Endothelial cell of umbilical vein (primary cell): Measurements from ENCODE around the gene TUBGCP2.

Experiments used
- CTCF ChIP-seq, 2 donors: IDR thresholded peaks; 1 replicate in 1 of 2; 2 replicates in 1 of 2; pipeline ENCODE4 v1.5.1; 2011; ENCODE audit warnings: low read length in 2 of 2, mild to moderate bottlenecking in 2 of 2, moderate library complexity in 2 of 2, control low read depth in 1 of 2, inconsistent platforms in 1 of 2, low read depth in 1 of 2; ENCODE audit not compliant: insufficient read depth in 1 of 2; ENCODE audit errors: extremely low read depth in 1 of 2
- EZH2 ChIP-seq: IDR thresholded peaks from 2 replicates; pipeline ENCODE4 v1.6.1; 2012; ENCODE audit warnings: borderline replicate concordance, low read depth, mild to moderate bottlenecking, moderate library complexity, low read length, inconsistent platforms; ENCODE audit not compliant: severe bottlenecking
- GATA2 ChIP-seq: IDR thresholded peaks from 2 replicates; pipeline ENCODE4 v1.7.0; 2011; ENCODE audit warnings: low read depth, mild to moderate bottlenecking, moderate library complexity, mixed read lengths, low read length; ENCODE audit not compliant: insufficient read length, insufficient read depth
- JUN ChIP-seq: IDR thresholded peaks from 2 replicates; pipeline ENCODE4 v1.6.1; 2011; ENCODE audit warnings: borderline replicate concordance, low read depth; ENCODE audit not compliant: insufficient read length, insufficient read depth
- MAX ChIP-seq: IDR thresholded peaks from 2 replicates; pipeline ENCODE4 v1.6.1; 2011; ENCODE audit not compliant: insufficient read depth, insufficient read length
- POLR2A ChIP-seq: IDR thresholded peaks from 2 replicates; pipeline ENCODE4 v1.6.1; 2012; ENCODE audit warnings: low read depth, mild to moderate bottlenecking, control low read depth, low read length
- POLR2AphosphoS5 ChIP-seq: IDR thresholded peaks from 2 replicates; pipeline ENCODE4 v1.6.1; 2012; ENCODE audit warnings: low read depth, mild to moderate bottlenecking, control low read depth, low read length, moderate library complexity; ENCODE audit not compliant: insufficient read depth

GRCh38 chr10:133279326-133280226 lies 29.1 kb downstream of the TUBGCP2 start:
- TF ChIP-seq POLR2A = no peak
- no peak for TF ChIP-seq EZH2
- TF ChIP-seq CTCF (IDR thresholded peaks at IDR 0.05; ENCODE audit: extremely low read depth in 1 of 2, insufficient read depth in 1 of 2, low read depth in 1 of 2, low read length in 2 of 2) = no peak
- no peak for TF ChIP-seq MAX
- no peak for TF ChIP-seq POLR2AphosphoS5
- no peak for TF ChIP-seq JUN
- TF ChIP-seq GATA2 = no peak
